ENCODE data around the gene DCAF8.

Gene DCAF8

GRCh38 chr1:160261556-160261892 lies 825 bp downstream of the DCAF8 start:
- no peak for DNase-seq (ENCODE audit: low spot score)

- peak; percentile 64 for DNase-seq (ENCODE audit: low spot score)
Observed at GRCh38 chr1:160260406-160261382, 1.7 kb downstream of the DCAF8 start.

- DNase-seq (ENCODE audit: low spot score) = no peak
Observed at GRCh38 chr1:160258177-160258798, 4.1 kb downstream of the DCAF8 start.

GRCh38 chr1:160257411-160258015 lies 4.8 kb downstream of the DCAF8 start:
- DNase-seq (ENCODE audit: low spot score) = peak; percentile 91

- no peak for DNase-seq (ENCODE audit: low spot score)
Observed at GRCh38 chr1:160256396-160257046, 5.8 kb downstream of the DCAF8 start.

- no peak for DNase-seq (ENCODE audit: low spot score)
Observed at GRCh38 chr1:160255781-160256300, 6.5 kb downstream of the DCAF8 start.

- DNase-seq (ENCODE audit: low spot score) = peak; percentile 98
Observed at GRCh38 chr1:160251687-160252526, 10.4 kb downstream of the DCAF8 start.

- peak; percentile 46 for DNase-seq (ENCODE audit: low spot score)
Observed at GRCh38 chr1:160251011-160251410, 11.3 kb downstream of the DCAF8 start.

GRCh38 chr1:160247053-160247452 lies 15.3 kb downstream of the DCAF8 start:
- no peak for DNase-seq (ENCODE audit: low spot score)

- DNase-seq (ENCODE audit: low spot score) = no peak
Observed at GRCh38 chr1:160245434-160245833, 16.9 kb downstream of the DCAF8 start.

GRCh38 chr1:160244209-160244608 lies 18.1 kb downstream of the DCAF8 start:
- DNase-seq (ENCODE audit: low spot score) = no peak

- DNase-seq (ENCODE audit: low spot score) = no peak
Observed at GRCh38 chr1:160243767-160244166, 18.6 kb downstream of the DCAF8 start.

- no peak for DNase-seq (ENCODE audit: low spot score)
Observed at GRCh38 chr1:160239582-160240299, 22.6 kb downstream of the DCAF8 start.

- no peak for DNase-seq (ENCODE audit: low spot score)
Observed at GRCh38 chr1:160238408-160238807, 23.9 kb downstream of the DCAF8 start.

GRCh38 chr1:160237558-160237957 lies 24.8 kb downstream of the DCAF8 start:
- no peak for DNase-seq (ENCODE audit: low spot score)

GRCh38 chr1:160236806-160237205 lies 25.5 kb downstream of the DCAF8 start:
- no peak for DNase-seq (ENCODE audit: low spot score)

GRCh38 chr1:160232911-160233310 lies 29.4 kb downstream of the DCAF8 start:
- DNase-seq (ENCODE audit: low spot score) = no peak

- DNase-seq (ENCODE audit: low spot score) = no peak
Observed at GRCh38 chr1:160228431-160228830, 33.9 kb downstream of the DCAF8 start.

GRCh38 chr1:160227561-160227960 lies 34.8 kb downstream of the DCAF8 start:
- DNase-seq (ENCODE audit: low spot score) = no peak

GRCh38 chr1:160227034-160227433 lies 35.3 kb downstream of the DCAF8 start:
- DNase-seq (ENCODE audit: low spot score) = no peak

- no peak for DNase-seq (ENCODE audit: low spot score)
Observed at GRCh38 chr1:160226623-160227022, 35.7 kb downstream of the DCAF8 start.

Measured in pons (tissue), 1 donor.